Body of pancreas (tissue), 4 donors: ENCODE data around the gene FAS.

Experiments used
- CTCF ChIP-seq, 7 experiments: fragments of 450-650 bp in 4 of 7; fragments of 200-600 bp in 3 of 7; sonication (generic) in 3 of 7; IDR thresholded peaks; one replicate each; pipeline ENCODE4 v1.5.1; 2016 to 2019; ENCODE audit warnings: antibody characterized with exemption in 7 of 7
- POLR2A ChIP-seq, 3 donors: fragments of 450-650 bp; IDR thresholded peaks; one replicate each; pipeline ENCODE4 v1.6.1; 2016; ENCODE audit warnings: antibody characterized with exemption in 3 of 3, mild to moderate bottlenecking in 2 of 3

GRCh38 chr10:88941026-88941425 is 49.6 kb upstream of the FAS start:
- TF ChIP-seq POLR2A (IDR thresholded peaks at IDR 0.05) (no peak), CTCF (IDR thresholded peaks at IDR 0.05) (no peak)
